NCI-H82 (cell line): ENCODE data around the gene KRTAP24-1.

Source experiments
- DNase-seq: peaks from one replicate; lab custom pipeline; 2025; lab: John Stamatoyannopoulos, UW

Gene KRTAP24-1

GRCh38 chr21:30234050-30234449, 48.7 kb downstream of the KRTAP24-1 start:
- DNase-seq: no peak

DNA sequence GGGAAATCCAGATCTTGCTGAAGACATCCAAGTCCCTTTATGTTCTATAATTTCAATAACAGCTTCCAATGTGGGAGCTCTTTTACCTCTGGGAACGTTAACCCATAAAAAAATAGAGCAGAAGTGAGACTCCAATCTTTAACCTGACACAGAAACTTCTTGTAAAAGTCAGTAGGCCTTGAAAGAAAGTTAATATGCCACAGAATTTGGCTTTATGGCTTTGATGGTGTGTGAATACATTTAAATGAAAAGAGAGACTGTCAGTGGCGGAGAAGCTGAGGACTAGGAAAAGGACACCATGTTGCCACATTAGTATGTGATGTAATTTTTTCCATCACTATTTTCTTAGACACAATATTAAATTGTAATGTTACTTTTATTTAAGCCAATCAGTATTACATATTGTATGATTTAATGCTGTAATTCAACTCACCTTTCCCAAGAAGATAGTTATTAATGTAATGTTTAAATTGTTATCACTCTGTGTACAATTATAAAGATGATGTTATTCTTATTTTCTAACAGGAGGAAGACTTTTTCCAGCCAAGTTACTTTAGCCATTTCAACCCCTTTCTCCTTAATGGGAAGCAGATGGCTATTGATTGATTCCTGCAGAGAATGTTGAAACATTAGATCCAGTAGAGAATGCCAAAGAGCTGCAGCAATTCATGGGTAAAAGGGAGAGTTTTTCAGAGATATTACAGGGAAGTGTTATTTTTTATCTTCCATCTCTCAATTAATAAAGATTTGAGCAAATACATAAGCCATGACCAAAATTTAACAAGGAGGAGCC, 49.3 kb downstream of the KRTAP24-1 start:
- no peak for DNase-seq

DNA sequence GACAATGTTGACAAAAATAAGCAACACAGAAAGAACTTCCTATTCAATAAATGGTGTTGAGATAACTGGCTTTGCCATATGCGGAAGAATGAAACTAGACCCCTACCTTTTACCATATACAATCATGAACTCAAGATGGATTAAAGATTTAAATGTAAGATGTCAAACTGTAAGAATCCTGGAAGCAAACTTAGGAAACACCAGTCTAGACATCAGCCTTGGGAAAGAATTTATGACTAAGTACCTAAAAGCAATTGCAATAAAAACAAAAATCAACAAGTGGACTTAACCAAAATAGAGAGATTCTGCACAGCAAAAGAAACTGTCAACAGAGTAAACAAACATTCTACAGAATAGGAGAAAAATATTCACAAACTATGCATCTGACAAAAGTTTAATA, 50.7 kb downstream of the KRTAP24-1 start:
- DNase-seq: no peak
